Nucleus accumbens (tissue), 56 donors: ENCODE measurements around the gene SMOC2.

Experiments used
- DNase-seq, 56 donors: peaks; one replicate each; lab custom pipeline; 2025; lab: John Stamatoyannopoulos, UW

SMOC2 gene

GRCh38 chr6:168508903-168509302, 67.9 kb downstream of the SMOC2 start:
- no peak for DNase-seq

- no peak for DNase-seq
Observed at GRCh38 chr6:168513766-168514165, 72.8 kb downstream of the SMOC2 start.

- peak in 1 of 56 donors; percentile 5 for DNase-seq
Observed at GRCh38 chr6:168514216-168514615, 73.2 kb downstream of the SMOC2 start.

DNA sequence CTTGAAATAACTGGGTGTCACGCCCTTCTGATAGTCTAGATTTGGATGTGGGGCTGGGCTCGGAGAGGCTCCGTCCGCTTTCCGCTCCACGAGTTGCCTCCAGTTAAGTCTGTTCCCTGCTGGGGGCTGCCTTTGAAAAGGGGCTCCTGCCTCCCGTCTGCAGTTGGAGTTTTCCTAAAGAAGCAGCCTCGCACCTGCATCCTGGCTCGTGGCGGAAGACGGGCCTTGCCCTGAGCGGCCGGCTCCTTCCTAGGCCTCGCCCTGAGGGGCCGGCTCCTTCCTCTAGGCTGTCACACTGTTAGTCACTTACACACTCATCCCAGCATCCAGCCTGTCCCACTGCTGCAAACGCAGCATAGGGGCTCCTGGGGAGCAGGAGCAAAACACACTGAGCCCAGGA, 74.4 kb downstream of the SMOC2 start:
- DNase-seq, result no peak

GRCh38 chr6:168516944-168517741, 76.2 kb downstream of the SMOC2 start:
- DNase-seq, result no peak

DNA sequence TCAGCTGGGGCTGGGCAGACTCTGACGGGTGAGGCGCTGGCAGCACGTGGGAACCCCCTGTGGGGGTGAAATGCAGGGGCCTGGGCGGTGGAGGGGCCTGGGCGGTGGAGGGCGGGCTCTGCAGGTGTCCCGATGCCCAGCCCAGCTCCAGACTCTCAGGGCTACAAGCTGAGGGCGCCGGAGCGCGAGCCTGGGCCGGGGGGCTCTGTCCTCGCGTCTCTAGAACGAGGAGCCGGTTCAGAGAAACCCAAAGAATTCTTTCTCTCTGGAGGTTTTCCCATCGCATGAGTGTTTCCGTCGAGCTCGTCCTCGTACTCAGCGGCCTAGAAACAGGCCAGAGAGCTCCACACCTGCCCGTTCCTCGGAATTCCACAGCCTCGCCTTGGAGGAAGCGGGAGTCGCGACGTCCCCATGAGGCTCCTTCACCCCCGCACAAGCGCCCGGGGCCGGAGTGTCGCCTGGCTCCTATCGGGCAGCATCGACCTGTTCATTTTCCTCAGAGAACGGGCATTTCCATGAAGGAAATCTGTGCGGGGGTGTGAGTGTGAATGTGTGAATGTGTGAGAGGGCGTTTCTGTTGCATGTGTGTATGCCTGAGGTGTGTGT, 76.9 kb downstream of the SMOC2 start:
- no peak for DNase-seq

- no peak for DNase-seq
Observed at GRCh38 chr6:168518348-168518745, 77.4 kb downstream of the SMOC2 start.

DNA sequence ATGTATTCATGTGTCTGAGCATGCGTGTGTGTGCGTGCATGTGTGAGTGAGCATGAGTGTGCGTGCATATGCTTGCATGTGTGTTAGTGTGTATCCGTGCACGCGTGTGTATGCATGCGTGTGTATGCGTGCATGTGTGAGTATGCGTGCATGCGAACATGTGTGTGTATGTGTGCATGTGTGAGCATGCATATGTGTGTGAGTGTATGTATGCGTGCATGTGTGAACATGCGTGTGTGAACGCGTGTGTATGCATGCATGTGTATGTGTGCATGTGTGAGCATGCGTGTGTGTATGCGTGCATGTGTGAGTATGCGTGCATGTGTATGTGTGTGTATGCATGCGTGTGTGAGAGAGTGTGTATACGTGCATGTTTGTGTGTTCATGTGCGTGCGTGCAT, 77.9 kb downstream of the SMOC2 start:
- no peak for DNase-seq

DNA sequence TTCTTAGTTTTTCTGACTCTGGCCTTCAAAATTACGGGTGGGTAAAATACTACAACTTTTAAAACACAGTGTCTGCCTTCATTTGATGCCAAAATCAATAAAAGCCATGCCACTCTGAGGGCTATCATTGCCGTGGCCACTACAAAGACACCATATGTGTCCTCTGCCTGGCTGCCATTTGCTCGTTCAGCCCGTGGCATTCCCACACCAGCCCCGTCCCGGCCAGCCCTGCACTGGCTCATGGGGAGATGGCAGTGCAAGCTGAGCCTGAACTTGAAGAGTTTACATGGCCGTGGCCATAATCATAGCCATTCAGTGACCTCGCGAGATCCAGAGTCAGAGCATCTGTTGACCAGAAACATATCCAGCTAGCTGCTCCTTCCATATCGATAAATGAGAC, 79.2 kb downstream of the SMOC2 start:
- no peak for DNase-seq

- DNase-seq, result no peak
Observed at GRCh38 chr6:168524571-168525001, 83.6 kb downstream of the SMOC2 start.

DNA sequence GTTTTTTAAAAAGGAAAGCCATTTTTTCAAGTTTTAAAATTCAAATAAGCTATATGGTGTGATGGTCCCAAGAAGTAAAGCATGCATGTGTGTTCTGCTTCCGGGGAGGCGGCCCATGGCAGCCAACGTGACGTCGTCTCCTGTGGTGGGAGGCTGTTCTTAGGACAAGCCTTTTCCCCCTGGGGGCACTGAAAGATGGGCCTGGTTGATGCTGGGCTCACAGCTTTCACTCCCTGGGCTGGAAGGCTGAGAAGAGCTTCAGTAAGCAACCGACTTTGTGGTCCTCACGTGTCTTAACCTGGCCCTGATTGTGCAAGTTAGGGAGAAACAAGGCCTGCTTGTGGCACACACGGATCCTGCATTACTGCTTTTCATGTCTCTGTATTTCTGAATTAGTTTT, 84.1 kb downstream of the SMOC2 start:
- DNase-seq, result no peak

DNA sequence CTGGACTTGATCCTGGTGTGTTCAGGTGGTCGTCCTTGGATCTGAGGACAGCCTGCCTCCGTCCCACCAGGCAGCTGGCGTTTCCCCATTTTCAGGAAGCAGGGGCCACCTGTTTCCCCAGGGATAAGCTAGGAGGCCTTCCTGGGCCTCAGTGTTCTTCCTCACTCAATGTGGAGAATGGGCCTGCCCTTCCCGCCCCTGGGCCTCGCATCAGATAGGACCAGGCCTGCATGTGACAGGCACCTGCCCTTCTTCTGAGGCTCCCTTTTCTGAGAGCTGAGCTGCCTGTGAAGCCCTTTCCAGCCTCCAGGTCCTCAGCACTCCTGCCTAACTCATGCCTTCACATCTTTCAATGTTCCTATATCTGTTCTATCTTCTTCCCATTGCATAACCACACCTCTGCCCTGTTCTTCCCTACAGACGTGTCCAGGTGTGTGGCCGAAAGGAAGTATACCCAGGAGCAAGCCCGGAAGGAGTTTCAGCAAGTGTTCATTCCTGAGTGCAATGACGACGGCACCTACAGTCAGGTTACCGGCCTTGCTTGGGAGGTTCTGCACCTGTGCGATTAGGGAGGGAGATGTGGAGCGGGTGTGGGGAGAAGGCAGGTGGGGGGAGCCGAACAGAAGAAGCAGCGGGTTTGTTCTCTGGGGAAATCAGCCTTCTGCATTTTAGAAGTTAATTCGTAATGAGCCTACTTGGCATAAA, 85.1 kb downstream of the SMOC2 start:
- no peak for DNase-seq

- peak in 3 of 56 donors; percentile 8 to 22 (median 20) for DNase-seq
Observed at GRCh38 chr6:168526841-168527281, 85.9 kb downstream of the SMOC2 start.

GRCh38 chr6:168527451-168528210, 86.6 kb downstream of the SMOC2 start:
- DNase-seq, result no peak

DNA sequence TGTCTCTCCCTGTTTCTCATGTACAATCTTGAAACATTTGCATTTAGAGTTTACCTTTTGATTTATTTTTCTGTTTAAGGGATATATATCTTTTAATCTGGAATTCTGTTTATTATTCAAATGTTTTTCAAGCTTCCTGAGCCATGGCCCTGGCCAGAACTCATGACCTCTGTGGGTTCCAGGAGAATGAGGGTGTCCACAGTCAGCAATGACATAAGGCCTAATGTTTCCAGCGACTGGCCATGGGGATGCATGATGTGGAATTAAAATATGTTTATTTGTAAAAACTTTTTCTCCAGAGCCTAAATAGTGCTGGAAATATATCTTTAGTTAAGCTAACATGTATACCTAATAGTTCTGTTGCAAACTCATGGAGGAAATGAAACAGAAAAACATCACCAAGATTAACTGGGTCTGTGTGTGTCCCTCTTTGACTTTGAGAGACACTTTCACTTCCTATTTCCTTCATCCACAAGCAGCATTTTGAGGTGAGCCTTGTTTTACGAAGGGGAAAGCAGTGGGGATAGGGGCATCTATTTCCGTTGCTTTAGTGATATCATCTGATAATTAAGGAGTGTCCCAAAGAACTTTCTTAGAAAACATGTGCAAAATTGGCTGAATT, 87.6 kb downstream of the SMOC2 start:
- DNase-seq, result no peak

GRCh38 chr6:168529214-168529613, 88.2 kb downstream of the SMOC2 start:
- DNase-seq, result no peak

DNA sequence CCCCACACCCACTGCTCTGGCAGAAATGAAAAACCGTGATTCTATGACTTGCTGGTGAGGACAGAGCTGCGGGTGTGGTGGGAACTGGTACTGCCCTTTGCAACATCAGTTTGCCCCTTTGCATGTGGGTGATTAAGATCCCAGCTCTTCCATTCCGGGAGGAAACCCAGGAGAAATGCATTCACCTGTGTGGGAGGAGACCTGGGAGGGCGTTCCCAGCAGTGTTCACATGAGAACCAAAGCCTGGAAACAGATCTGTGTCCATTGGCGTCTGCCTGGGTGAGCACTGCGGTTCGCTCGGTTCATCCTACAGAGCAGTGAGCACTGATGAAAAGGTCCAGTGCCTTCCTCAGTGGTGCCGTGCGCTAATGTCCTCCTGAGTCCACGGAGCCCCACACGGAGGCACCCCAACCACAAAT, 89.7 kb downstream of the SMOC2 start:
- DNase-seq, result peak in 3 of 56 donors; percentile 17 to 26 (median 23)

DNA sequence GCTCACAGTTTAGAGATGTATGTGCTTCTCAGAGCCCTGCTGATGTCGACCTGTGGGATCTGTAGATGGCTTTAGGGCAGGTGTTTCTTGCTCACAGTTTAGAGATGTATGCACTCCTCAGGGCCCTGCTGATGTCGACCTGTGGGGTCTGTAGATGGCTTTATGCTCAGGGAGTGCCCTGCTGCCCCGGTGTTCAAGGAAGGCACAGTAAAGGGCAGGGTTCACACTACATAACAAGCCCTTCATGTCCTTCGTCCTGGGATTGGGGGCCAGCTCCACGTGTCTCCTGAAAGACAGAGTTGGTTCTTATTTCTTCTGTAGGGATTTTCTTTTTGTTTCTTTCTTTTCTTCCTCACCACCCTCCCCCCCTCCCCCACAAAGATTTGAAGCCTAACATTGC, 91.1 kb downstream of the SMOC2 start:
- no peak for DNase-seq

DNA sequence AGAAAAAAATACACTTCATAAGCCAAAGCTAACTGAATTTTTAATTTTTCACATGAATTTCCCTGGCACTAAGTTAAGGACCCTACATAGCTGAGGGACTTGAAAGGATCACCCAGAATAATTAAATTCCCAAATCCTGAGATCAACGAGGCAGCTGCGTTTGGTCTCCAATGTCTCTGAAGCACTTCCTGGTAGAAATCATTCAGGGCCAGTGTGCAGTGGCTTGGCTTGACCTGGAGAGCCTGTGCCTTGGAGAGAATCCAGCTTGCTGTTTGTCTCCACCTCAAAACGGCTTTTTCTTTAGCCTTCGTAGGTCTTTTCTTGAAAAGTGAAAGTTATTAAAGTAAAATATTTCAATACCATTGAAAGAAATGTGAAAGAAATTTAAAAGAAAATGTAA, 92.4 kb downstream of the SMOC2 start:
- no peak for DNase-seq

- no peak for DNase-seq
Observed at GRCh38 chr6:168534265-168534664, 93.3 kb downstream of the SMOC2 start.
